ENCODE data around the gene APBA2. TPM values are rescaled to one million over a fixed set of nuclear protein-coding genes. Genes with fewer than 3 reads are reported as not detected.

APBA2 gene
- total RNA-seq, 4 donors from 2014 or later = 7.7 to 14.4 (median 11.6) TPM

GRCh38 chr15:29035336-29036285 lies 149.8 kb downstream of the APBA2 start:
- 87 to 89% methylated on average over 12 to 14 of the region's 14 CpGs for WGBS, 2 donors
- no peak for DNase-seq

GRCh38 chr15:29037997-29038705 lies 152.4 kb downstream of the APBA2 start:
- no peak overlapping the region for H3K27ac ChIP-seq
- H3K4me1 ChIP-seq = no peaks in the 10 kb centered on the region
- H3K27me3 ChIP-seq = no peaks in the 10 kb centered on the region
- no peak for DNase-seq
- 34 to 41% methylated on average over 9 of the region's 9 CpGs for whole genome bisulfite sequencing, 2 donors
- H3K4me3 ChIP-seq (replicated peaks in 1 of 3) = no peak overlapping the region
- H3K9me3 ChIP-seq = no peaks in the 10 kb centered on the region
- TF ChIP-seq CTCF (IDR thresholded peaks at IDR 0.05) (no peak), POLR2A (IDR thresholded peaks at IDR 0.05) (no peak)
- intact Hi-C loops (cut with DNase I) = no loop called here
- no peaks in the 10 kb centered on the region for H3K36me3 ChIP-seq

More at GRCh38 chr15:29035336-29036285, 149.8 kb downstream of the APBA2 start:
- Histone ChIP-seq H3K4me3 (replicated peaks in 1 of 3) (no peak overlapping the region), H3K36me3 (no peaks in the 10 kb centered on the region), H3K27ac (no peak overlapping the region), H3K27me3 (no peaks in the 10 kb centered on the region), H3K4me1 (no peaks in the 10 kb centered on the region), H3K9me3 (no peaks in the 10 kb centered on the region)
- TF ChIP-seq POLR2A (IDR thresholded peaks at IDR 0.05) (no peak), CTCF (IDR thresholded peaks at IDR 0.05) (no peak)
- intact Hi-C loops (cut with DNase I) = no loop called here

GRCh38 chr15:29039466-29040369 lies 153.9 kb downstream of the APBA2 start:
- intact Hi-C loops (cut with DNase I) = no loop called here
- no peaks in the 10 kb centered on the region for H3K27me3 ChIP-seq
- no peak overlapping the region for H3K4me3 ChIP-seq (replicated peaks in 1 of 3)
- H3K36me3 ChIP-seq = no peaks in the 10 kb centered on the region
- no peak for DNase-seq
- no peak overlapping the region for H3K27ac ChIP-seq
- 81 to 85% methylated on average over 13 of the region's 13 CpGs for WGBS, 2 donors
- no peaks in the 10 kb centered on the region for H3K9me3 ChIP-seq
- H3K4me1 ChIP-seq = no peaks in the 10 kb centered on the region
- TF ChIP-seq CTCF (IDR thresholded peaks at IDR 0.05) (no peak), POLR2A (IDR thresholded peaks at IDR 0.05) (no peak)

GRCh38 chr15:29040370-29040751 lies 154.6 kb downstream of the APBA2 start:
- TF ChIP-seq POLR2A (IDR thresholded peaks at IDR 0.05) (no peak), CTCF (IDR thresholded peaks at IDR 0.05) (no peak)
- Histone ChIP-seq H3K27me3 (no peaks in the 10 kb centered on the region), H3K4me1 (no peaks in the 10 kb centered on the region), H3K9me3 (no peaks in the 10 kb centered on the region), H3K36me3 (no peaks in the 10 kb centered on the region), H3K27ac (no peak overlapping the region), H3K4me3 (replicated peaks in 1 of 3) (no peak overlapping the region)
- intact Hi-C loops (cut with DNase I) = no loop called here
- no peak for DNase-seq
- 52 to 56% methylated on average over 8 of the region's 8 CpGs for WGBS, 2 donors
